Measurements from ENCODE around the gene ZCCHC14.
"Not testable (repeated sequence)": the region's sequence is repeated elsewhere in the genome, so short reads cannot be mapped to it uniquely, and the experiment has no call there.

The ZCCHC14 gene

GRCh38 chr16:87395181-87395842 lies 97.5 kb downstream of the ZCCHC14 start:
- no peak for DNase-seq

- no peak for DNase-seq
These were observed 99.2 kb downstream of the ZCCHC14 start for GRCh38 chr16:87393680-87394055.

- DNase-seq = peak; percentile 30
These were observed 99.8 kb downstream of the ZCCHC14 start for GRCh38 chr16:87392821-87393679.

GRCh38 chr16:87391950-87392820 lies 100.6 kb downstream of the ZCCHC14 start, which contains the start of gene MAP1LC3B:
TSS of gene MAP1LC3B (plus strand) at chr16:87392336. CDS start at chr16:87392428, 92 bp downstream.
- peak; percentile 93 for DNase-seq

GRCh38 chr16:87391324-87391949 lies 101.4 kb downstream of the ZCCHC14 start:
- no peak for DNase-seq

GRCh38 chr16:87390641-87391323 lies 102.0 kb downstream of the ZCCHC14 start:
- no peak for DNase-seq

- DNase-seq = not testable (repeated sequence)
These were observed 102.9 kb downstream of the ZCCHC14 start for GRCh38 chr16:87389914-87390313.

GRCh38 chr16:87389245-87389644 lies 103.6 kb downstream of the ZCCHC14 start:
- DNase-seq = peak; percentile 93

- no peak for DNase-seq
These were observed 104.0 kb downstream of the ZCCHC14 start for GRCh38 chr16:87388818-87389134.

- DNase-seq = peak; percentile 97
These were observed 104.6 kb downstream of the ZCCHC14 start for GRCh38 chr16:87387942-87388817.

GRCh38 chr16:87384875-87385167 lies 108.0 kb downstream of the ZCCHC14 start:
- DNase-seq = not testable (repeated sequence)

GRCh38 chr16:87384162-87384874 lies 108.5 kb downstream of the ZCCHC14 start:
- DNase-seq = peak; percentile 82

- peak; percentile 89 for DNase-seq
These were observed 109.2 kb downstream of the ZCCHC14 start, which contains the start of gene FBXO31 for GRCh38 chr16:87383505-87384161. TSS of gene FBXO31 (minus strand) at chr16:87383776. CDS start at chr16:87383744, 32 bp downstream.

- peak; percentile 14 for DNase-seq
These were observed 110.6 kb downstream of the ZCCHC14 start for GRCh38 chr16:87382023-87382785.

- no peak for DNase-seq
These were observed 111.9 kb downstream of the ZCCHC14 start for GRCh38 chr16:87380881-87381280.

GRCh38 chr16:87380403-87380802 lies 112.4 kb downstream of the ZCCHC14 start:
- no peak for DNase-seq

- not testable (repeated sequence) for DNase-seq
These were observed 113.5 kb downstream of the ZCCHC14 start for GRCh38 chr16:87379312-87379752.

GRCh38 chr16:87376660-87377059 lies 116.2 kb downstream of the ZCCHC14 start:
- no peak for DNase-seq
